Heart left ventricle (tissue), 13 donors: Measurements from ENCODE around the gene SULT1C2.

Source experiments
- CTCF ChIP-seq, 12 donors: fragments of 200-600 bp; sonication (generic) in 4 of 12; IDR thresholded peaks; one replicate each; pipeline versions ENCODE4 v1.5.0 to v1.8.0; 2018 to 2022; ENCODE audit warnings: antibody characterized with exemption in 12 of 12, mild to moderate bottlenecking in 5 of 12
- POLR2A ChIP-seq, 2 donors: fragments of 450-650 bp; IDR thresholded peaks; one replicate each; pipeline ENCODE4 v1.6.1; 2017; ENCODE audit warnings: antibody characterized with exemption in 2 of 2, mild to moderate bottlenecking in 2 of 2, moderate library complexity in 2 of 2
- donor health status: ischemic (EF 13 %, LVEDD 7.1; RV severe dilation, severe dysfunction).
- donor health status: DM: no; HTN: yes; CAD: no.
- donor health status: DM: no; HTN: no; CAD: no.
- donor health status: ischemic (EF 25% LVEDD 6.9; RV normal size, moderate dysfunction).
- donor health status: ischemic (EF 25% LVEDD 5.7; RV mildly dilated, moderate dysfunction).
- donor health status: ischemic (EF 35%, LVEDD 5.7; RV mildly dilated, moderate dysfunction).
- donor health status: nonischemic (EF 11% LVEDD 7.7; RV severe dilation, severe dysfunction).
- donor health status: DM: yes; HTN: yes; CAD: no.
- donor health status: PGD.
- donor health status: ischemic (EF 29% LVEDD 5.4; RV normal size, mild dysfunction).
- donor health status: nonischemic (EF 23%, LVEDD 6.1; RV moderate dilation, normal function).

- TF ChIP-seq CTCF (IDR thresholded peaks at IDR 0.05) (no peak), POLR2A (IDR thresholded peaks at IDR 0.05) (no peak)
These were observed 27.9 kb upstream of the SULT1C2 start for GRCh38 chr2:108260773-108261172.
